HepG2 (cell line): Measurements from ENCODE around the gene SMYD4. TPM values are rescaled to one million over a fixed set of nuclear protein-coding genes. Genes with fewer than 3 reads are reported as not detected.

ENCODE experiments used
- CEBPG ChIP-seq: IDR thresholded peaks from 2 replicates; pipeline ENCODE4 v1.6.1; 2016
- GMEB1 ChIP-seq: sonication (generic); formaldehyde crosslinking; IDR thresholded peaks from 2 replicates; pipeline ENCODE4 v1.5.1; 2020; ENCODE audit warnings: missing genetic modification reagents, mild to moderate bottlenecking, borderline replicate concordance
- NCOA1 ChIP-seq: sonication (generic); formaldehyde crosslinking; IDR thresholded peaks from 2 replicates; pipeline ENCODE4 v1.9.0; 2021; ENCODE audit warnings: missing genetic modification reagents
- NFRKB ChIP-seq: fragments of 450-650 bp; IDR thresholded peaks from 2 replicates; pipeline ENCODE4 v1.6.1; 2017
- ZNF746 ChIP-seq: sonication (generic); formaldehyde crosslinking; IDR thresholded peaks from 2 replicates; pipeline ENCODE4 v1.8.0; 2022; ENCODE audit warnings: mild to moderate bottlenecking, missing genetic modification reagents
- polyA plus RNA-seq, 8 experiments: library from polyadenylated mRNA; depleted of rRNA in 3 of 8; stranded (reverse) in 7 of 8; unstranded in 1 of 8; fragments of >200 nt; fragmentation: Illumina TruSeq in 4 of 8; extraction: Trizol in 4 of 8; gene quantifications; 2 replicates each; pipeline versions ENCODE4 v1.2.1 to v1.2.3, GENCODE V29; 2011 to 2016; ENCODE audit warnings: low read depth in 4 of 8, missing spikeins in 1 of 8, mixed read lengths in 1 of 8; ENCODE audit not compliant: insufficient read depth in 1 of 8
- total RNA-seq, 5 experiments: library from RNA; depleted of rRNA; stranded (reverse); fragments of >200 nt; fragmentation: Illumina TruSeq; extraction: Trizol; gene quantifications; 2 replicates each; pipeline ENCODE4 v1.2.3, GENCODE V29; 2016; ENCODE audit warnings: low read depth in 1 of 5
- TF ChIP-seq, protein P1 (sequence below): sonication (generic); formaldehyde crosslinking; IDR thresholded peaks from 2 replicates; pipeline ENCODE4 v1.4.0; 2020; ENCODE audit warnings: missing genetic modification reagents, borderline replicate concordance
- TF ChIP-seq, protein P2 (sequence below): sonication (generic); formaldehyde crosslinking; IDR thresholded peaks from 2 replicates; pipeline ENCODE4 v1.4.0; 2020; ENCODE audit warnings: missing genetic modification reagents
- TF ChIP-seq, protein P3 (sequence below): IDR thresholded peaks from 2 replicates; pipeline ENCODE4 v1.6.1; 2016

Gene SMYD4
- total and polyA plus RNA-seq, 2 of the 13 experiments (the other 11 are each of a cell fraction or from before 2014, with no cell fraction given) = 7.4 to 11.3 TPM

GRCh38 chr17:1736348-1737281 lies 93.1 kb downstream of the SMYD4 start (continued):
- TF ChIP-seq, protein P1, sequence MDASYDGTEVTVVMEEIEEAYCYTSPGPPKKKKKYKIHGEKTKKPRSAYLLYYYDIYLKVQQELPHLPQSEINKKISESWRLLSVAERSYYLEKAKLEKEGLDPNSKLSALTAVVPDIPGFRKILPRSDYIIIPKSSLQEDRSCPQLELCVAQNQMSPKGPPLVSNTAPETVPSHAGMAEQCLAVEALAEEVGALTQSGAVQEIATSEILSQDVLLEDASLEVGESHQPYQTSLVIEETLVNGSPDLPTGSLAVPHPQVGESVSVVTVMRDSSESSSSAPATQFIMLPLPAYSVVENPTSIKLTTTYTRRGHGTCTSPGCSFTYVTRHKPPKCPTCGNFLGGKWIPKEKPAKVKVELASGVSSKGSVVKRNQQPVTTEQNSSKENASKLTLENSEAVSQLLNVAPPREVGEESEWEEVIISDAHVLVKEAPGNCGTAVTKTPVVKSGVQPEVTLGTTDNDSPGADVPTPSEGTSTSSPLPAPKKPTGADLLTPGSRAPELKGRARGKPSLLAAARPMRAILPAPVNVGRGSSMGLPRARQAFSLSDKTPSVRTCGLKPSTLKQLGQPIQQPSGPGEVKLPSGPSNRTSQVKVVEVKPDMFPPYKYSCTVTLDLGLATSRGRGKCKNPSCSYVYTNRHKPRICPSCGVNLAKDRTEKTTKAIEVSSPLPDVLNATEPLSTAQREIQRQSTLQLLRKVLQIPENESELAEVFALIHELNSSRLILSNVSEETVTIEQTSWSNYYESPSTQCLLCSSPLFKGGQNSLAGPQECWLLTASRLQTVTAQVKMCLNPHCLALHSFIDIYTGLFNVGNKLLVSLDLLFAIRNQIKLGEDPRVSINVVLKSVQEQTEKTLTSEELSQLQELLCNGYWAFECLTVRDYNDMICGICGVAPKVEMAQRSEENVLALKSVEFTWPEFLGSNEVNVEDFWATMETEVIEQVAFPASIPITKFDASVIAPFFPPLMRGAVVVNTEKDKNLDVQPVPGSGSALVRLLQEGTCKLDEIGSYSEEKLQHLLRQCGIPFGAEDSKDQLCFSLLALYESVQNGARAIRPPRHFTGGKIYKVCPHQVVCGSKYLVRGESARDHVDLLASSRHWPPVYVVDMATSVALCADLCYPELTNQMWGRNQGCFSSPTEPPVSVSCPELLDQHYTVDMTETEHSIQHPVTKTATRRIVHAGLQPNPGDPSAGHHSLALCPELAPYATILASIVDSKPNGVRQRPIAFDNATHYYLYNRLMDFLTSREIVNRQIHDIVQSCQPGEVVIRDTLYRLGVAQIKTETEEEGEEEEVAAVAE (CRISPR knock-in tag) = peak; percentile 68; the same call in 1 of the 2 replicates
- TF ChIP-seq NCOA1 (peak; percentile 99), CEBPG (CRISPR knock-in tag) (peak; percentile 64), NFRKB (no peak), ZNF746 (CRISPR knock-in tag) (peak; percentile 99), GMEB1 (peak; percentile 81; the same call in 1 of the 2 replicates)
- TF ChIP-seq, protein P2, sequence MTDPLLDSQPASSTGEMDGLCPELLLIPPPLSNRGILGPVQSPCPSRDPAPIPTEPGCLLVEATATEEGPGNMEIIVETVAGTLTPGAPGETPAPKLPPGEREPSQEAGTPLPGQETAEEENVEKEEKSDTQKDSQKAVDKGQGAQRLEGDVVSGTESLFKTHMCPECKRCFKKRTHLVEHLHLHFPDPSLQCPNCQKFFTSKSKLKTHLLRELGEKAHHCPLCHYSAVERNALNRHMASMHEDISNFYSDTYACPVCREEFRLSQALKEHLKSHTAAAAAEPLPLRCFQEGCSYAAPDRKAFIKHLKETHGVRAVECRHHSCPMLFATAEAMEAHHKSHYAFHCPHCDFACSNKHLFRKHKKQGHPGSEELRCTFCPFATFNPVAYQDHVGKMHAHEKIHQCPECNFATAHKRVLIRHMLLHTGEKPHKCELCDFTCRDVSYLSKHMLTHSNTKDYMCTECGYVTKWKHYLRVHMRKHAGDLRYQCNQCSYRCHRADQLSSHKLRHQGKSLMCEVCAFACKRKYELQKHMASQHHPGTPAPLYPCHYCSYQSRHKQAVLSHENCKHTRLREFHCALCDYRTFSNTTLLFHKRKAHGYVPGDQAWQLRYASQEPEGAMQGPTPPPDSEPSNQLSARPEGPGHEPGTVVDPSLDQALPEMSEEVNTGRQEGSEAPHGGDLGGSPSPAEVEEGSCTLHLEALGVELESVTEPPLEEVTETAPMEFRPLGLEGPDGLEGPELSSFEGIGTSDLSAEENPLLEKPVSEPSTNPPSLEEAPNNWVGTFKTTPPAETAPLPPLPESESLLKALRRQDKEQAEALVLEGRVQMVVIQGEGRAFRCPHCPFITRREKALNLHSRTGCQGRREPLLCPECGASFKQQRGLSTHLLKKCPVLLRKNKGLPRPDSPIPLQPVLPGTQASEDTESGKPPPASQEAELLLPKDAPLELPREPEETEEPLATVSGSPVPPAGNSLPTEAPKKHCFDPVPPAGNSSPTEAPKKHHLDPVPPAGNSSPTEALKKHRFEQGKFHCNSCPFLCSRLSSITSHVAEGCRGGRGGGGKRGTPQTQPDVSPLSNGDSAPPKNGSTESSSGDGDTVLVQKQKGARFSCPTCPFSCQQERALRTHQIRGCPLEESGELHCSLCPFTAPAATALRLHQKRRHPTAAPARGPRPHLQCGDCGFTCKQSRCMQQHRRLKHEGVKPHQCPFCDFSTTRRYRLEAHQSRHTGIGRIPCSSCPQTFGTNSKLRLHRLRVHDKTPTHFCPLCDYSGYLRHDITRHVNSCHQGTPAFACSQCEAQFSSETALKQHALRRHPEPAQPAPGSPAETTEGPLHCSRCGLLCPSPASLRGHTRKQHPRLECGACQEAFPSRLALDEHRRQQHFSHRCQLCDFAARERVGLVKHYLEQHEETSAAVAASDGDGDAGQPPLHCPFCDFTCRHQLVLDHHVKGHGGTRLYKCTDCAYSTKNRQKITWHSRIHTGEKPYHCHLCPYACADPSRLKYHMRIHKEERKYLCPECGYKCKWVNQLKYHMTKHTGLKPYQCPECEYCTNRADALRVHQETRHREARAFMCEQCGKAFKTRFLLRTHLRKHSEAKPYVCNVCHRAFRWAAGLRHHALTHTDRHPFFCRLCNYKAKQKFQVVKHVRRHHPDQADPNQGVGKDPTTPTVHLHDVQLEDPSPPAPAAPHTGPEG = no peak
- TF ChIP-seq, protein P3, sequence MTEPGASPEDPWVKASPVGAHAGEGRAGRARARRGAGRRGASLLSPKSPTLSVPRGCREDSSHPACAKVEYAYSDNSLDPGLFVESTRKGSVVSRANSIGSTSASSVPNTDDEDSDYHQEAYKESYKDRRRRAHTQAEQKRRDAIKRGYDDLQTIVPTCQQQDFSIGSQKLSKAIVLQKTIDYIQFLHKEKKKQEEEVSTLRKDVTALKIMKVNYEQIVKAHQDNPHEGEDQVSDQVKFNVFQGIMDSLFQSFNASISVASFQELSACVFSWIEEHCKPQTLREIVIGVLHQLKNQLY (CRISPR knock-in tag) = peak; percentile 95
